Hematopoietic multipotent progenitor cell treated with erythropoietin and hydrocortisone succinate and interleukin-3 and kit ligand, for 8 days (in vitro differentiated cells): ENCODE results near the gene LRRC10B.

Experiments used
- DNase-seq: peaks from one replicate; pipeline ENCODE4 v3.0.0-alpha.2; 2015

Gene LRRC10B

GRCh38 chr11:61510166-61510919, 1.8 kb downstream of the LRRC10B start:
- DNase-seq = no peak

- DNase-seq = no peak
Observed at GRCh38 chr11:61510974-61511373, 2.4 kb downstream of the LRRC10B start.

- DNase-seq = no peak
Observed at GRCh38 chr11:61511383-61511782, 2.8 kb downstream of the LRRC10B start.

- no peak for DNase-seq
Observed at GRCh38 chr11:61512435-61512834, 3.9 kb downstream of the LRRC10B start.

- no peak for DNase-seq
Observed at GRCh38 chr11:61513143-61513765, 4.7 kb downstream of the LRRC10B start.

- no peak for DNase-seq
Observed at GRCh38 chr11:61514050-61514917, 5.7 kb downstream of the LRRC10B start.

GRCh38 chr11:61515686-61516085, 7.1 kb downstream of the LRRC10B start:
- DNase-seq = no peak

GRCh38 chr11:61516191-61516590, 7.6 kb downstream of the LRRC10B start:
- no peak for DNase-seq

GRCh38 chr11:61516675-61517572, 8.4 kb downstream of the LRRC10B start:
- peak; percentile 52 for DNase-seq

- no peak for DNase-seq
Observed at GRCh38 chr11:61518032-61518795, 9.7 kb downstream of the LRRC10B start.

GRCh38 chr11:61522881-61523280, 14.3 kb downstream of the LRRC10B start:
- no peak for DNase-seq

- DNase-seq = no peak
Observed at GRCh38 chr11:61524446-61524845, 15.9 kb downstream of the LRRC10B start.

GRCh38 chr11:61524963-61525587, 16.5 kb downstream of the LRRC10B start:
- DNase-seq = no peak

- DNase-seq = no peak
Observed at GRCh38 chr11:61526229-61526628, 17.7 kb downstream of the LRRC10B start.

- no peak for DNase-seq
Observed at GRCh38 chr11:61526956-61527731, 18.6 kb downstream of the LRRC10B start.

- no peak for DNase-seq
Observed at GRCh38 chr11:61528114-61528513, 19.6 kb downstream of the LRRC10B start.

GRCh38 chr11:61529537-61530225, 21.1 kb downstream of the LRRC10B start:
- DNase-seq = no peak

GRCh38 chr11:61531044-61531443, 22.5 kb downstream of the LRRC10B start:
- no peak for DNase-seq

- DNase-seq = peak; percentile 50
Observed at GRCh38 chr11:61532134-61533038, 23.8 kb downstream of the LRRC10B start.
